NCI-H146 treated with DMSO at 0.1 percent for 48 hours (cell line): ENCODE results near the gene ZFYVE19.
A peak's percentile ranks its signal among the peaks of the same experiment; 100 is the strongest.
"Not testable (repeated sequence)": the region's sequence is repeated elsewhere in the genome, so short reads cannot be mapped to it uniquely, and the experiment has no call there.

Source experiments
- DNase-seq: peaks from one replicate; lab custom pipeline; 2025; ENCODE audit not compliant: unreplicated experiment; lab: John Stamatoyannopoulos, UW

ZFYVE19 gene

GRCh38 chr15:40845511-40846284 lies 38.8 kb downstream of the ZFYVE19 start:
- no peak for DNase-seq

GRCh38 chr15:40846841-40847222 lies 39.9 kb downstream of the ZFYVE19 start:
- DNase-seq: no peak

DNA sequence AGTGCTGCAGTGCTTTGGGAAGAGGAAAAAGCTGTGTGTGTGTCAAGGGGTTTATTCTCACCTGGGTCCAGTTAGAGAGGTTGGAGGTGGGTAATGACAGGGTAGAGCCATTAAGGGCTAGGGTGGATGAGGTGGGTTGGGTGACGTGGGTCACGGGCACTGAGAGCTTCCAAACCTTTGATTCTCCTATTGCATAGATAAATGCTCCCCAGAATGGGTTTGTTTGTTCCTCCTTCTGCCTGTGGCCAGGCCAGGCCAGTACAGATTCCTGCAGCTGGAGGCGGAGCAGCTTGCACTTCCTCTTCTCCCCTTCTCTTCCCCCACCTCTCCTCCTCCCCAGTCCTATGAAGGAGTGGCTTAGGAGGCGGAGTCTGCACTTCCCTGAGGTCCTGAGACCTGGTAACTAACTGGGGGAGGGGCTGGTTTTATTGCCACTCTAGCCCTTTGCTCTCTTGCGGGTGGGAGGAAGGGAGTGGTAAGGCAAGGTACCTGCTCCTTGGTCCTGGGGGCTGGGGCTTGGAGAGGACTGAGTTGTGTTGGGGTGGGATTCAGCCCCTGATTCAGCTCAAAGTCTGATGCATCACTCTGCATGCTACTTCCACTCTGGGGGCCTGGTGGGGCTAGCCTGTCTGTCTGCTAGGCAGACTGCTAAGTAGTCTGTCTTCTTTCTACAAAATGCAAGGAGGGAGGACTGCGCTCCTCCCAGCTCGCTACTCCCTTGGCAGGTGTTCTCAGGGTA lies 40.5 kb downstream of the ZFYVE19 start:
- no peak for DNase-seq

DNA sequence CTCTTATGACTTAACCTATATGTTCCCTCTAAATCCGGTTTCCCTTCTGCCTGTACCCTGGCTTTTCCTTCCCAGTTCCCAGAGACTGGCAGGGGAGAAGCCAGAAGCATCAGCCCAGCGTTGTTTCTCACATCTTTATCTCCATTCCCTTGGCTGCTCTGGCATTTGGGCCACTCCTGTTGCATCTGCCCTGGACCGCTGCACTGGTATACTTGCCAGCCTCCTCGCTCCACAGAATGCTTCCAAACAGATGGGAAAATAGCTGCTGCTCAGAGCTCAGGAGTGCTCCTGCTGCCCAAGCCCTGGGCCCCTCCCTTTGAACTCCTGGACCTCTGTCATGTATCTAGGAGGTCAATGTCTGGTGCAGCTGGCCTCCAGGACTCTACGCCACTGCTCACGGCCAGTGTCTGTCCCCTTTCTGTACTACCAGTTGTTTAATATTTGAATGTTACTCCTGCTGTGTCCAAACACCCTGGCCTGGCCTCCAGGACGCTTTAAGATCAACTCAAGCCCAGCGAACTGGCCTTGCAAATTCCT lies 43.8 kb downstream of the ZFYVE19 start:
- no peak for DNase-seq

- no peak for DNase-seq
These were observed 45.6 kb downstream of the ZFYVE19 start for GRCh38 chr15:40852529-40852928.

DNA sequence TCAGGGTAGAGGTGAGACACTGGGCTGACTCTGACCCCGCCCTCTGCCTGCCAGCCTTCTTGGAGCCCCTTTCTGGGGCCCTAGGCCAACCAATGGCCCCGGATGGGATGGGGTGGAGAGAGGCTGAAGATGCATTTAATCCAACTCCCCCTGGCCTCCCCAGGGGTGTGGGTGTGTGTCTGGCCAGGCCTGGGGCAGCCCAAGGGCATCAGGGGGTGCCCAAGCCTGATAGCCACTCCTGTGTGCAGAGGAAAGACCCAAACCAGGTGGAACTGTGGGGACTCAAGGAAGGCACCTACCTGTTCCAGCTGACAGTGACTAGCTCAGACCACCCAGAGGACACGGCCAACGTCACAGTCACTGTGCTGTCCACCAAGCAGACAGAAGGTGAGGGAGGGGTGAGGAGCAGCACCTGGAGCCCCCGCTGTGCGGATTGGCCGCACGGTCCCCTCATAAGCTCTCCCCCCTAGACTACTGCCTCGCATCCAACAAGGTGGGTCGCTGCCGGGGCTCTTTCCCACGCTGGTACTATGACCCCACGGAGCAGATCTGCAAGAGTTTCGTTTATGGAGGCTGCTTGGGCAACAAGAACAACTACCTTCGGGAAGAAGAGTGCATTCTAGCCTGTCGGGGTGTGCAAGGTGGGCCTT lies 46.5 kb downstream of the ZFYVE19 start:
- no peak for DNase-seq

DNA sequence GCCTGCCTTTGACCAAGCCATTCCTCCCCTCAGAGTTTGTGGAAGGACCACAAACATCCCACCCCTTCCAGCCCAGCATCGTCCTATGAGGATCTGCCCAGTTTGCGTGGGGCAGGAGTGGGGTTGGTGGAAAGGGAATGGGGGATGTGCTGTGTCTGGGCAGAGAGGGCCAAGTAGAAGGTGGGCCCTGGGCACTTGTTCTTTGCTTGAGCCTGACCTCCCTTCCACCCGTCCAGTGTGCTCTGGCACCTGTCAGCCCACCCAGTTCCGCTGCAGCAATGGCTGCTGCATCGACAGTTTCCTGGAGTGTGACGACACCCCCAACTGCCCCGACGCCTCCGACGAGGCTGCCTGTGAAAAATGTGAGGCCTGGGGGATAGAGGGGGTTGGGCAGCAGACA lies 47.3 kb downstream of the ZFYVE19 start:
- DNase-seq: no peak

- no peak for DNase-seq
These were observed 48.9 kb downstream of the ZFYVE19 start for GRCh38 chr15:40855706-40856234.

DNA sequence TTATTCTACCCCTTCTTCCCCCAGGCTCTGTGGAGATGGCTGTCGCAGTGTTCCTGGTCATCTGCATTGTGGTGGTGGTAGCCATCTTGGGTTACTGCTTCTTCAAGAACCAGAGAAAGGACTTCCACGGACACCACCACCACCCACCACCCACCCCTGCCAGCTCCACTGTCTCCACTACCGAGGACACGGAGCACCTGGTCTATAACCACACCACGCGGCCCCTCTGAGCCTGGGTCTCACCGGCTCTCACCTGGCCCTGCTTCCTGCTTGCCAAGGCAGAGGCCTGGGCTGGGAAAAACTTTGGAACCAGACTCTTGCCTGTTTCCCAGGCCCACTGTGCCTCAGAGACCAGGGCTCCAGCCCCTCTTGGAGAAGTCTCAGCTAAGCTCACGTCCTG lies 49.9 kb downstream of the ZFYVE19 start:
- DNase-seq: no peak

DNA sequence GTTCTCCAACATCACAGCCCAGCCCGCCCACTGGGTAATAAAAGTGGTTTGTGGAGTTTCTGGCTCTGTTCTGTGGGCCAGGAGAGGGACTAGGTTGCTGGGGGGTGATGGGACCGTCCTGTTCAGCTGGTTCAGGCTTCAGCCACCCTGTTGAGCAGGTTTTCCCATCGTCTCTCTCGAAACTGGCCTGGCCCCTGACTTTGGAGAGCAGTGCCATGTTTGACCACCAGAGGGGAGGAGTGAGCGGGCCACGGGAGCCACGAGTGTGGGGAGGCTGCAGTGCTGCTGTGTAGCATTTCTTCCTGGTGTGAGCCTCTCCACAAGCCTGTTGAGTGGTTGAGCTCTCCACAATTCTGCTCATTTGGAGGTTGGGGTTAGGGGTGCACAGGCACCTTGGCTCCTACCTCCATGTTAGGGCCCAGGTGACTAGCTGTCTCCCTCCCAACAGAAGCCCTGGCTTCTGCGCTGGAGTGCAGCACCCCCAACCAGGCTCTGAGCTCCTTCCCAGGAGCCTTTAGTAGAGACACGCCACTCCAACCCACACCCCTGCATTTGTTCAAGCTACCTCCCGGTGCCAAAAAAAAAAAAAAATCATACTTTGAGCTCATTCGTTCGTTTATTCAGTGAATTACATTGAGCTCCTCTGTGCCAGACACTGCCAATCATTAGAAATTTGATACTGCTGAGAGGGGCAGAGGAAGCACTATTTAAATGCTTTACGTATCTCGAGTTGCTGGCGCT lies 50.9 kb downstream of the ZFYVE19 start:
- no peak for DNase-seq

DNA sequence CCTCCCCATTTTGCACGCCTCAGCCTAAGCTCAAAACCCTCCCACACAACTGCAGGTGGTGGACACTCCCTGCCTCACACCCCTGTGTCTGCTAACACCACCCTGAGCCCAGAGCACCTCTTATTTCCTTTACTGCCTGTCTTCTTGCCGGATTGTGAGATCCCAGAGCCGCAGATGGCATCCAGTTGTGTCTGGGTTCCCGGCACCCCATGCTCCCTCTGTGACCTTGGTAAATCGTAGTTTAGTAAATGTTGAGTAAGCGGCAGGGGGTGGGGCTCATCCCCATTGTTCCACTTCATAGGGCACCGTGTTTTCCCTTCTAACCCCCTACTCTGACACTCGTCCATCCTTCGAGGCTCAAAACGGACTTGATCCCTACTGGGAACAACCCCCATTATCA lies 51.8 kb downstream of the ZFYVE19 start:
- no peak for DNase-seq

- peak; percentile 21 for DNase-seq
These were observed 52.4 kb downstream of the ZFYVE19 start for GRCh38 chr15:40859206-40859851.

- not testable (repeated sequence) for DNase-seq
These were observed 54.3 kb downstream of the ZFYVE19 start for GRCh38 chr15:40861147-40861546.

DNA sequence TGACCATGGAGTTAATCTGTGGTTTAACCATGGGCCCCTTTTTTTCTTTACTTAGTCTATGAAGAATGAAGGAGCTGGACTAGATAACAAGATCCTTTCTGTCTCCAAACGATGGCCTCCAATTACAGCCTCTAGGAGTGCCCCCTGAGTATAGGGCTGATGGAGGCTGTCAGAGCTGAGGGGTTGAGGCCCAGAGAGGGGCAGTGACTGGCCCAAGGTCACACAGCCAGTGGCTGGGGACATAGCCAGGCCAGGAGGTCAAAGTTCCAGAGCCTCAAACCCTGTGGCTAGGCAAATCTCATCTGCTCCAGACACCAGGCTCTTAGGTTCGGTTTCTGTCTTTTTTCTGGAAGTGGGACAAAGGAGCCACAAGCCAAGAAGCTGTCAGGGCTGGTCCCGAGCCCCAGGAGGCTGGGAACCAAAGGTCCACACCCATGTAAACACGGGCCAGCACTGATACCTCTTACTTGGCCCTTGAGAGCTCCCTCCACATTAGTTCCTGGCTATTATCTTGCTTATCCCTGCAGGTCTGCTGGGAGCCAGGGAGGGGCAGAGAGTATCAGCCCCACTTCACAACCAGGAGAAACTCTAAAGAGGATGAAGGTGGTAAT lies 56.9 kb downstream of the ZFYVE19 start:
- no peak for DNase-seq
